Keratinocyte (primary cell): ENCODE measurements around the gene MMRN2.

Source experiments
- EZH2 ChIP-seq: IDR thresholded peaks from one replicate; pipeline ENCODE4 v1.6.1; 2012; ENCODE audit warnings: inconsistent platforms, mild to moderate bottlenecking, low read length, moderate library complexity
- TF ChIP-seq, protein P1 (sequence below), 3 experiments: IDR thresholded peaks in 1 of 3; conservative IDR thresholded peaks in 1 of 3; optimal IDR thresholded peaks in 1 of 3; 2 replicates in 2 of 3; 3 replicates in 1 of 3; pipeline versions ENCODE3 to v1.5.1; 2011; ENCODE audit warnings: low read length in 3 of 3, mild to moderate bottlenecking in 3 of 3, moderate library complexity in 2 of 3, control low read depth in 1 of 3, inconsistent platforms in 1 of 3; ENCODE audit not compliant: insufficient read depth in 2 of 3; ENCODE audit errors: extremely low read depth in 1 of 3

DNA sequence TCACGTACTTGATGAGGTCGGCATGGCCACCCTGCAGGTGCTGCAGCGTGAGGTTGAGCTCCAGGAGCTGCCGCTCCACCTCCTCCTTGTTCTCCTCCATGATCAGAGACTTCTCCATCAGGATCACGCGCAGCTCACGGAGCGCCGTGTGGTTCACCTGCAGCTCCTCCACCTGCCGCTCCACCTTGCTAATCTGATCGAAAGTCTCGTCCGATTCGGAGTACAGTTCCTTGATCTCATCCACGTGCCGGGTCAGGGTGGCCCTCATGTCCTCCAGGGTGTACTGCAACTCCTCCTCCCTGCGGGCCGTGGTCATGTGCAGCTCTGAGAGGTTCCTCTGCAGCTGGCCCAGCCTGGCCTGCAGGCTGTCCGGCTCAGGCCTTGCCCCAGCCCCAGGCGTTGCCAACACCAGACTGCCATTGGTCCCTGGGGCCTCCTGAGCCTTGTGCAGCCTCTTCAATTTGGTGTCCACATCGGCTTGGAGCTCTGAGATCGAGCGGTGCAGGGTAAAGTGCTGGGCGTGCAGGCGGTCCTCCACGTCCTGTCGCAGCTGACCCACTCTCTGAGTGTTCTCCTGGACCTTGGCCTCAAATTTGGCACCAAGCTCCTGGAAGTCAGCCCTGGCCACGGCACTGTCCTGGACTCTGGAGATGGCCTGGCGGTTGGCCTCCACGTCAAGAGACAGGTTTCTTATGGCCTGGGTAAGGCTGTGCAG lies 13.9 kb downstream of the MMRN2 start:
- TF ChIP-seq, protein P1, sequence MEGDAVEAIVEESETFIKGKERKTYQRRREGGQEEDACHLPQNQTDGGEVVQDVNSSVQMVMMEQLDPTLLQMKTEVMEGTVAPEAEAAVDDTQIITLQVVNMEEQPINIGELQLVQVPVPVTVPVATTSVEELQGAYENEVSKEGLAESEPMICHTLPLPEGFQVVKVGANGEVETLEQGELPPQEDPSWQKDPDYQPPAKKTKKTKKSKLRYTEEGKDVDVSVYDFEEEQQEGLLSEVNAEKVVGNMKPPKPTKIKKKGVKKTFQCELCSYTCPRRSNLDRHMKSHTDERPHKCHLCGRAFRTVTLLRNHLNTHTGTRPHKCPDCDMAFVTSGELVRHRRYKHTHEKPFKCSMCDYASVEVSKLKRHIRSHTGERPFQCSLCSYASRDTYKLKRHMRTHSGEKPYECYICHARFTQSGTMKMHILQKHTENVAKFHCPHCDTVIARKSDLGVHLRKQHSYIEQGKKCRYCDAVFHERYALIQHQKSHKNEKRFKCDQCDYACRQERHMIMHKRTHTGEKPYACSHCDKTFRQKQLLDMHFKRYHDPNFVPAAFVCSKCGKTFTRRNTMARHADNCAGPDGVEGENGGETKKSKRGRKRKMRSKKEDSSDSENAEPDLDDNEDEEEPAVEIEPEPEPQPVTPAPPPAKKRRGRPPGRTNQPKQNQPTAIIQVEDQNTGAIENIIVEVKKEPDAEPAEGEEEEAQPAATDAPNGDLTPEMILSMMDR (optimal IDR thresholded peaks at IDR 0.05 in 1 of 3, IDR thresholded peaks at IDR 0.05 in 1 of 3, conservative IDR thresholded peaks at IDR 0.05 in 1 of 3; ENCODE audit: extremely low read depth in 1 of 3, insufficient read depth in 2 of 3, low read length in 3 of 3), result no peak
- no peak for TF ChIP-seq EZH2
